ENCODE measurements around the gene DOLPP1.
A peak's percentile ranks its signal among the peaks of the same experiment; 100 is the strongest.

Gene DOLPP1

GRCh38 chr9:129094387-129095169 is 13.7 kb downstream of the DOLPP1 start:
- DNase-seq (ENCODE audit: low read depth in 2 of 3, low spot score in 1 of 3) = no peak

GRCh38 chr9:129095170-129095667 is 14.3 kb downstream of the DOLPP1 start:
- DNase-seq (ENCODE audit: low read depth in 2 of 3, low spot score in 1 of 3) = no peak

- DNase-seq (ENCODE audit: low read depth in 2 of 3, low spot score in 1 of 3) = no peak
Measured at GRCh38 chr9:129095908-129096307, 15.0 kb downstream of the DOLPP1 start.

DNA sequence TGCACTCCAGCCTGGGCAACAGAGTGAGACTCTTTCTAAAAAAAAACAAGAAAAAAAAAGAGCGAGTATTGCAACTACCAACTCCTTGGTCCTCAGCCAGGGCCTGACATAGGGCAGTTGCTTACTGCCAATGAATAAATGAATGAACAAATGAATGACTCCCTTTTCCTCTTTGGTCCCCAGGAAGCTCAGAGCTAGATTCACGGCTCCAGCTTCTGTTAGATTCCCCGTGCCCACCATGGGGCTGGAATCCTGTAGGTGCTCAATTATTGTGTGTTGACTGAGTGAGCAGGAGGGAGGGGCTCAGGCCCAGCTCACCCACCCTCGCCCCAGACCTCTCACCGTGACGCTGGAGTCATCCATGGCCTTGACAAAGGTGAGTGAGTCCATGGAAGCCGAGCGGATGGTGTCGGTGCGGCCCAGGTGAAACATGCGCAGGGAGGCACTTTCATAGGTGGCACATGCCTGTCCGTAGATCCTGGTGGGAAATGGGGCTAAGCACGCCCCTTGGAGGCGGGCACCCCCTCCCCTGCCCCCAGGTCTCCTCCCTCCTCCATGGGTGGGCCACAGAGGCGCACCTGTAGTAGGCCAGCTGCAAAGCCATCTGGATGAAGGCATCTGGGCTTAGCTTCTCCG is 16.9 kb downstream of the DOLPP1 start:
- DNase-seq (ENCODE audit: low read depth in 2 of 3, low spot score in 1 of 3) = no peak

DNA sequence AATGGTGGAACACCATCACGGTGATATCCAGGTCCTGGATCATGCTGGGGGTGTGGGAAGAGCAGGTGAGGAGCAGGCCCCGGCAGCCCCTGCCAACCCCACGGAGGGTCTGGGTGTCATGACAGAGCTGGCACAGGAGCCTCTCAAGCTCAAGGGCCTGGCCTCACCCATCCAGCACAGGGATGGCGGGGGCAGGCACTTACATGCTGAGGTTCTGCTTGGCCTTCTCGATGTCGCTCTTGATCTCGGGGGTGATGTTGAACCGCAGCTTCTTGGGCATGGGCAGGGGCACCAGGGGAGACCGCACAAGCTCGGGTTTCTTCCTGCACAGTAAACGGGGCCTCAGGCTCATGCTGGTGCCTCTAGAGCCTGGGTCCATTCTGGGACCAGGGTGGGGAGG is 17.4 kb downstream of the DOLPP1 start:
- no peak for DNase-seq (ENCODE audit: low read depth in 2 of 3, low spot score in 1 of 3)

- no peak for DNase-seq (ENCODE audit: low read depth in 2 of 3, low spot score in 1 of 3)
Measured at GRCh38 chr9:129100383-129101169, 19.7 kb downstream of the DOLPP1 start.

DNA sequence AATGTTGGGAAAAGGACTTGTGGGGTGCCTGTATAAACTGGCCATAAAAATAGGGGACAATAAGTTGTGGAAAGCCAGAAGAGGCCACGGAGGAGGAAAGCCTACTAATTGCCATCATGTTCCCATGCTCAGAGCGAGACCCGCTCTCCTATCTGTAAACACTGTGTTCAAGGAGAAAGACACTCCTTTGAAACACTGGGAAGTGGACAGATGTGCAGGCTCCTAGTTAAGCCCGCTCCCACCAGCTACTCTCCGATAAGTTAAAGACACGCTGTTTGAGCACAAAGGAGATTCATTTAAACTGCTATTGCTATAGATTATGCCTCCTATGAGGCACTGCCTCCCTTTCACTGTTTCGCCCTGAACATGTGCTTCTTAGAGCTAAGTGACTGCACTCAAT is 20.4 kb downstream of the DOLPP1 start:
- DNase-seq (ENCODE audit: low read depth in 2 of 3, low spot score in 1 of 3) = no peak

- no peak for DNase-seq (ENCODE audit: low read depth in 2 of 3, low spot score in 1 of 3)
Measured at GRCh38 chr9:129102095-129102525, 21.2 kb downstream of the DOLPP1 start.

DNA sequence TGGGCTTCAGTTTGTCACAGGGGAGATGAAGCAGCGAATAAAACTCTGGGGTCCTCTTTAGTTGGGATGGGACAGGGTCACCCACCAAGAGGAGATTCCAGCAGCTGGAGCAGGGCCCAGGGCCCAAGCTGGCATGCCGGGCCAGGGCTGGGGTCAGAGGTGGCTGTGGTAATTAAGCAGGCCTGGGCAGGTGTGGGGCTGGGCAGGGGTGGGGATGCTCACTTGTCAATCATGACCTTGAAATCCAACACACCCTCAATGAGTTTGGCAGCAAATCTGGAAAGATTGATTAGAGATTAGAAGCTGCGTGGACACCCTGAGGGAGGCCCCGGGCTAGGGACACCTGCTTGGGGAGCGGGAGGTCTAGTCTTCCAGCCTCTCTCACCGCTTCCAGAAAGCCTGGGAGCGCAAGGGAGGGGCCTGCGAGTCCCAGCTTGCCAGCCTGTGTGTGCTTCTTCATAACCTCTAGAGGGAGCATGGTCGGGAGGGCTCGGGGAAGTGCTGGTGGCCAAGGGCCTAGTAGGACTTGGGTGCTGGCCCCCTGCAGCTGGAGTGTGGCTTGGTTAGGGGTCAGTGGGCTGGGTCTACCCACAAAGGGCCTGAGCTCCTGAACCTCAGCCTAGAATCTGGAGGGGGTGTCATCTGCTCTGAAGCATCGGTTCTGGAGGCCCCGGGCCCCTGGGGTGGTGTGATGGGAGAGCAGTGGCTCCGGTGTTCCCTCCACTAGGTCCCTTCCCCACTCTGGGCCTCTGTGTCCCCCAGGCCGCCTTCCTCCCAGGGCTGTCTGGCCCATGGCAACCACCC is 22.1 kb downstream of the DOLPP1 start:
- no peak for DNase-seq (ENCODE audit: low read depth in 2 of 3, low spot score in 1 of 3)

DNA sequence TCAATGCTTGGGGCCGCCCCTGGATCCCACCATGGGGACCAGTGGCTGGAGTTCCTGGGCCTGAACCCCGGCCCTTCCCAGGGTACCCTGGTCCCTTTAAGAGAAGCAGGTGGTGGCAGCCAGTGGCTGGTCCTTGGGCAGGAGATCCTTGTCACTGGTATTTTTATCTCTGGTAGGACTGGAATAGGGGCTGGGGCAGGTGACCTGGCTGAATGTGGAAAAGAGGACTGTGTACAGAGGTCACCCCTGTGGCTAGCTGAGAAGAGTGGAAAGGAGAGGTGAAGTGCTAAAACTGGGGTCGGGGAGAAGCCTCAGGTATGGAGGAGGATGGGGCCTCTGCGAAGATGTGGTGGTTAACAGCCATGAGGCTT is 22.7 kb downstream of the DOLPP1 start:
- no peak for DNase-seq (ENCODE audit: low read depth in 2 of 3, low spot score in 1 of 3)

DNA sequence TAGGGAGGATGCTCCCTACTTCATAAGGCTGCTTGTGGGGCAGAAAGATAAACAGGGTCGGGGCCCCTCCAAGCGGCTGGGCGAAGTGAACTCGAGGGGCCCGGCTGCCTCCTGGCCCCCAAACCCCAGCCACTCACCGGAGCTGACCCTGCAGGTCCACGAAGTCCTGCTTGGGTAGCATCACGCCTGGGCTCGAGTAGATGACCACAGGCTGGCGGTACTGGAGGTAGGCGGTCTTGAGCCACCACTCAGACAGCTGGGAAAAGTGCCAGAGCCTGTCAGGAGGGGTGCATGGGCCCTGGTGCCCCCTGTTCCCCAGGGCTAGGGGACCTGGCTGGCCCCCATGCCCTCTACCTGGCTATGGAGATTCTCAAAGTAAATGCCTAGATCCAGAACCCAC is 23.1 kb downstream of the DOLPP1 start:
- DNase-seq (ENCODE audit: low read depth in 2 of 3, low spot score in 1 of 3) = no peak

DNA sequence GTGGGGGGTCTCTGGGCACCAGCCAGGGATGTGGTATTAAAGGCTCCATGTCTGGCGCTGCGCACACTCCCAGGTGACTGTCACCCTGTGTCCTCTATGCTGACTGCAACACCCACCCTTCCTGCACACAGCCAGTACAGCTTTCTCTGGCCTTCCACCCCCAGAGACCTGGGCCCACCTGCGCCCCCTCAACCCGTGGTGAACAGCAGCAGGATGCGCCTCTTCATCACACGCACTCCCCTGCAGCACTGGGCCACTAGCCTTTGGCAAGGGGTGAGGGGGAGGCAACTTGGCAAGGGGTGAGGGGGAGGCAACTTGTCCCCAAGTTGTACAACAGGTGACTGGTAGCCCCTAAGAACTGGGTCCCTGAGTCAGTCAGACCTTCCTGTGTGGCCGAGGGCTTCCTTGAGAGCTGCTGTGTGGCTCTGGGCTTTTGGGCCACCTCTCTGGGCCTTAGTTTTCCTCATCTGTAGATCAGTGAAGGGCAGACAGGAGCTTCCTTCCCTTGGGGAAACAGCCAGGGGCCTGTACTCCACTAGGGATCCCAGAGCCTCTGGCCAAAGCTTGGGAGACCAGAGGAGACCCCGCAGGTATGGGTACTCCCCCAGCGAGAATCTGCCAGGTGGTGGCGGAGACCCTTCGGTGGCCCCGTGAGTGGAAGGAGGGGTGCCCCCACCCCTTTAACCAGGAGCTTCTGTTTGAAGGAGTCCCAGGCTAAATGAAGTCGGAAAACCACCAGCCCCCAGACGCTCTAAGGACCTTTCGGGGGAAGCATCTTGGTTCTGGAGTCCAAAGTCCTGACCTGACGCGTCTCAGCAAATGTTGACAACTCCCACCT is 25.2 kb downstream of the DOLPP1 start:
- no peak for DNase-seq (ENCODE audit: low read depth in 2 of 3, low spot score in 1 of 3)

- no peak for DNase-seq (ENCODE audit: low read depth in 2 of 3, low spot score in 1 of 3)
Measured at GRCh38 chr9:129107651-129108050, 26.7 kb downstream of the DOLPP1 start.

DNA sequence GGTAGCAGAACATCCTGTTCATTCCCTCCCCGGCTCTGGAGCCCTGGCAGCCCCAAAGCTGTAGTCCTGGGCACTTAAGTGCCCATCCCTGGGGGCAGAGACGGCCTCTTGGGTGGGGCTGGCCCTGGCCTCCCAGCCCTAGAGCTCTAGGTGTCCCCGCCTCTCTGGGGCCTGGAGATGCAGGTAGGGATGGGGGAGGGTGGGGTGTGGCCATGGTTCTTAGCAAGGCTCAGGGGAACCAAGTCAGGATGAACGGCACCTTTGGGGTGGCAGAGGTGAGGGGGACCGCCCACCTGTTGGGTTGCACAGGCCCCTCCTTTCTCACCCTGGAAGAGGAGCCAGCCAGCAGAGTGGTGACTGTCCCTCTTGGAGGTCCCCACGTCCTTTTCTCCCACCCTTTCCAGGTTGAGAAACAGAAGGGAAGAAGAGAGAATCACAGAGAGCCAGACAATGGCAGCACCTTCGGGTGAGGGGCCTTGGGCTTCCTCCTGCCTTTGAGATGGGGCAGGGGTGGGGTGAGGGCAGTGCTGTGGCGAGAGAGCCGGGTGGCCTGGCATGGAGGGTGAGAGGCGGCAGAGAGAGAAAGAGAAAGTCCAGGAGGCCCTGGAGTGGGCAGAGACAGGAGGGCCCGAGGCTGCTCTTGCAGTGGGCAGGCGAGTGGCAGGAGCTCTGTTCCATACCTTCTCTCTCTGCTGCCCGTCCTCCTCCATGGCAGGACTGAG is 27.3 kb downstream of the DOLPP1 start:
- DNase-seq (ENCODE audit: low read depth in 2 of 3, low spot score in 1 of 3) = no peak

- no peak for DNase-seq (ENCODE audit: low read depth in 2 of 3, low spot score in 1 of 3)
Measured at GRCh38 chr9:129108805-129109536, 28.1 kb downstream of the DOLPP1 start.

GRCh38 chr9:129109537-129109903 is 28.6 kb downstream of the DOLPP1 start:
- peak in 1 of 3 donors; percentile 21 for DNase-seq (ENCODE audit: low read depth in 2 of 3, low spot score in 1 of 3)

- no peak for DNase-seq (ENCODE audit: low read depth in 2 of 3, low spot score in 1 of 3)
Measured at GRCh38 chr9:129109952-129110739, 29.2 kb downstream of the DOLPP1 start.

Data from stimulated activated CD4-positive, alpha-beta T cell treated with anti-CD3 and anti-CD28 coated beads, Interleukin-12 subunit alpha, Interleukin-12 subunit beta, amount 100 ng/mL, for 48 hours (primary cell).